Measurements from ENCODE around the gene WDFY2.

Gene WDFY2

DNA sequence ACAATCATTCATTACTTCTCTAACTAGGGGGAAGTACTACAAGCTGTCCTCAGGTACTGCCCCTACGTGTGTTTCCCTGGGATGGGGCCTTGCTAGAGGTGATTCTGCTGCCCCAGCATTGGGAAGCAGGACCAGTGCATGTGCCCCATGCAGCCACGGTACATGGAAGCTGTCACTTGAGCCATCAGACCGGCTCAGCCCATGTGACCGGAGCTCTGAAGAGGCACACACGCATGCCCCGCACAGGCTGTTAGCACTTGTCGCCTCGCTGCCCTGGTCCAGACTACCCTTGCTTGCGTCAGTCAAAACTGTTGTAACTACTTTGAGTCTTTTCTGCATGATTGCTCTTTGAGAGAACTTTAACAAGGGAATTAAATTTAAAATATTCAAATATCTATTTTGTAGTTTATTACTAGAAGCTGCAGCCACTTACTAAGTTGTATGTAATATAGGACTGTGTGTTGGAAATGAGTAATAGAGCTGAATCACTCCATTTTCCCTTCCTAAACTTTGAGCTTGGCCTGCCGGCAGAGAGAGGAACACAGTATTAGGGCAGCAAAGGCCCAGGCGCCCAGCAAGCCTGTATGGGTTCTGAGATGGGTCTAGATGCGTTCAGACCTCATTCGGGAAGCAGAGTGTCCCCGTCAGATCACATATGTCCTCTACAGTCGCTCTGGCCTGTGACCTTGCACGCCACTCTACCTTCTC is 177.5 kb downstream of the WDFY2 start:
- Histone ChIP-seq H3K36me3 (ENCODE audit: control insufficient read depth in 2 of 2, insufficient read depth in 2 of 2, low read length in 2 of 2) (peaks cover 9 to 17% of the 10 kb centered on the region in 2 donors), H3K4me3 (ENCODE audit: low read length in 2 of 2) (no peak overlapping the region), H3K9me3 (ENCODE audit: control insufficient read depth in 2 of 2, low read length in 2 of 2) (no peaks in the 10 kb centered on the region), H3K9ac (ENCODE audit: low read length in 2 of 2) (no peak overlapping the region), H3K27me3 (ENCODE audit: control insufficient read depth in 1 of 2, insufficient read depth in 2 of 2, low read length in 2 of 2) (no peaks in the 10 kb centered on the region), H3K27ac (ENCODE audit: low read length) (no peak overlapping the region), H3K4me1 (ENCODE audit: control insufficient read depth, insufficient read depth, low read length) (peaks cover 14% of the 10 kb centered on the region)

DNA sequence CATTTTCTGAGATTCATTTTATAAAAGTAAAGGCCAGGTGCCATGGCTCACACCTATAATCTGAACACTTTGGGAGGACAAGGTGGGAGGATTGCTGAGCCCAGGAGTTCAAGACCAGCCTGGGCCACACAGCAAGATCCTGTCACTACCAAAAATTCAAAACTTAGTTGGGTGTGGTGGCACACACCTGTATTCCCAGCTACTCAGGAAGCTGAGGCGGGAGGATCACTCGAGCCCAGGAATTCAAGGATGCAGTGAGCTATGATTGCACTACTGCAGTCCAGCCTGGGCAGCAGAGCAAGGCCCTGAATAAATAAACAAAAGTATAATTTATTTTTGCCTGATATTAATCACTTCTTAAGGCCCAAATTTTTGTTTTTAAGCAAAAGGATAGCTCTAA is 179.2 kb downstream of the WDFY2 start:
- no peak overlapping the region for H3K4me3 ChIP-seq (ENCODE audit: low read length in 2 of 2)
- H3K9me3 ChIP-seq (ENCODE audit: control insufficient read depth in 2 of 2, low read length in 2 of 2): no peaks in the 10 kb centered on the region
- H3K27ac ChIP-seq (ENCODE audit: low read length): no peak overlapping the region
- H3K27me3 ChIP-seq (ENCODE audit: control insufficient read depth in 1 of 2, insufficient read depth in 2 of 2, low read length in 2 of 2): no peaks in the 10 kb centered on the region
- peaks cover 9 to 12% of the 10 kb centered on the region in 2 donors for H3K36me3 ChIP-seq (ENCODE audit: control insufficient read depth in 2 of 2, insufficient read depth in 2 of 2, low read length in 2 of 2)
- H3K4me1 ChIP-seq (ENCODE audit: control insufficient read depth, insufficient read depth, low read length): peaks cover 14% of the 10 kb centered on the region
- no peak overlapping the region for H3K9ac ChIP-seq (ENCODE audit: low read length in 2 of 2)

DNA sequence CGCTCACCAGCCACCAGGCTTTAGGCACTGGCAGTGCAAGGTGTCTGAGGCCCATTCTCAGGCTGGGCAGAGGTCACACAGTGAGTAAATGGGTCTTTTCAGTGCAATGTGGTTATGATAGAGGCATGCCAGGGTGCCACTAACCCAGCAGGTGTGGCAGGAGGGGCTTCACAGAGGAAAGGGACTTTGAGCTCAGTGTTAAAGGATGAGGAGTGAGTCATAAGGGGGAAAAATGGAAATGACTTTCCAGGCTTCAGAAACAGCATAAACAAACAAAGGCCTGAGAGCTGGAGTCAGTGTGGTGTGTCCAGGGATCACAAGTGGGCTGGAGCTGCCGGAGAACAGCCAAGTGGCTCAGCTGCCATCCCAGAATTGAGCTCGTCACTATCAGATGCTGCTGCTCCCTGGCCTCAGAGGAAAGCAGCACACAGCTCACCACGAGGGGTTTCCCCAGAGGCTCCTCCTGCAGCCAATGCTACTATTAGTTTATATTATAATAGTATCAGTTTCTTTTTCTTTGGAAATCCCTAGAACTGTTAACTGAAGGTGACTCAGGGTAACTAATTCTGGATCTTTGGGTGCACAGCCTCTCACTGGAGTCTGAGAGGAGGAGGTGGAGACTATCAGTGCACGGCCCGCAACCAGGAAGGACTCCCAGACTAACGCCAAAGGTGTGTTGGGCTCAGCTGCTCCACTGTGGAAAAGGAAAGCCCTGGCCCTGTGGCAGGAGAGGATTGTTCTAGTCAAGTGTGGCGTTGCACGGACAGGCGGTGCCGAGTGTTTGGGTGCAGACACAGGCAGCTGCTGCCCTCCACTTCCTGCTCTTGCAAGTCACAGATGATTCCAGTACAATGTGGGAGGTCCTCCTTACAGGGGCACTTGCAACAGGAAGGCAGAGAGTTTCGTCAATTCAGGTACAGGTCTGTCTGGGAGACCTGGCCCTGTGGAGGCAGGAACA is 180.2 kb downstream of the WDFY2 start:
- peaks cover 7 to 15% of the 10 kb centered on the region in 2 donors for H3K36me3 ChIP-seq (ENCODE audit: control insufficient read depth in 2 of 2, insufficient read depth in 2 of 2, low read length in 2 of 2)
- H3K9me3 ChIP-seq (ENCODE audit: control insufficient read depth in 2 of 2, low read length in 2 of 2): no peaks in the 10 kb centered on the region
- H3K4me1 ChIP-seq (ENCODE audit: control insufficient read depth, insufficient read depth, low read length): peaks cover 16% of the 10 kb centered on the region
- H3K9ac ChIP-seq (ENCODE audit: low read length in 2 of 2): no peak overlapping the region
- no peaks in the 10 kb centered on the region for H3K27me3 ChIP-seq (ENCODE audit: control insufficient read depth in 1 of 2, insufficient read depth in 2 of 2, low read length in 2 of 2)
- H3K4me3 ChIP-seq (ENCODE audit: low read length in 2 of 2): peak overlapping the region in 1 of 2 donors; percentile 35
- peak overlapping the region; percentile 69 for H3K27ac ChIP-seq (ENCODE audit: low read length)

DNA sequence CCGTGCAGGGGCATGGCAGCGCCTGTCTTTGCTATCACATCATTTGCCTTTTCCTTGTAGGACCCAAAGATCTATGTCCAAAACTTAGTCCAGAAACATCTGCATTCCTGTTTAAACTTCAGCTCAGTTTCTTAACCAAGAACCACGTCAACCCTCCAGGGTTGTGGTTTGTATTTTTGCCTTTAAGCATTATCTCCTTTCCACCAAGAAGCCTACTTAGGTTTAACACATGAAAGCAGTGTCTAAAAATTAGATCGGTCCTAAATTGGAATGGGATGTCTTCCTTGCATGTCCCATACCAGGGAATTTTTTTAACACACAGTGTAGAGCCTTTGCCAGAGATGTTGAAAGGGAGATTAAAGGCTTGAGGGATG is 180.9 kb downstream of the WDFY2 start:
- Histone ChIP-seq H3K4me3 (ENCODE audit: low read length in 2 of 2) (peak overlapping the region in 1 of 2 donors; percentile 35), H3K9me3 (ENCODE audit: control insufficient read depth in 2 of 2, low read length in 2 of 2) (no peaks in the 10 kb centered on the region), H3K27me3 (ENCODE audit: control insufficient read depth in 1 of 2, insufficient read depth in 2 of 2, low read length in 2 of 2) (no peaks in the 10 kb centered on the region), H3K36me3 (ENCODE audit: control insufficient read depth in 2 of 2, insufficient read depth in 2 of 2, low read length in 2 of 2) (peaks cover 6 to 15% of the 10 kb centered on the region in 2 donors), H3K9ac (ENCODE audit: low read length in 2 of 2) (no peak overlapping the region), H3K27ac (ENCODE audit: low read length) (peak overlapping the region; percentile 69), H3K4me1 (ENCODE audit: control insufficient read depth, insufficient read depth, low read length) (peaks cover 16% of the 10 kb centered on the region)

DNA sequence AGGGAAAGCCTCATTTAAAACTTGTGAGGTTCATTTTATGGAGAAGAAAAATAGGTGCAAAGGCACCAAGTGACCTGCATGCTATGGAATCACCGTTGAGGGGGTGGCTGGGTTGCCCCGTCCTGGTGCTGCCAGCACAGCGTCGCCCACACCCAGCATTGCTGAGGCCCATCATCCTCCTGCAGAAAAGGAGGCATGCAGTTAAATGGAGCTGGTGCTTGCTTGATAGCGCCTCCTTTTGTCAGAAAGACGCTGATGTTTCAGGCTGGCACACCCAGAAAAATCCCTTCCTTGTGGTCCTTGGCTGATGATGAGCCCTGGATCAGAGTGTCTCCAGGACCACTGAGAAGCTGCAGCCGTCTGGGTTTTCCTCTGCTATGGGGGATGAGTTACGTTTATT is 182.8 kb downstream of the WDFY2 start:
- Histone ChIP-seq H3K4me1 (ENCODE audit: control insufficient read depth, insufficient read depth, low read length) (peaks cover 16% of the 10 kb centered on the region), H3K27ac (ENCODE audit: low read length) (no peak overlapping the region)

DNA sequence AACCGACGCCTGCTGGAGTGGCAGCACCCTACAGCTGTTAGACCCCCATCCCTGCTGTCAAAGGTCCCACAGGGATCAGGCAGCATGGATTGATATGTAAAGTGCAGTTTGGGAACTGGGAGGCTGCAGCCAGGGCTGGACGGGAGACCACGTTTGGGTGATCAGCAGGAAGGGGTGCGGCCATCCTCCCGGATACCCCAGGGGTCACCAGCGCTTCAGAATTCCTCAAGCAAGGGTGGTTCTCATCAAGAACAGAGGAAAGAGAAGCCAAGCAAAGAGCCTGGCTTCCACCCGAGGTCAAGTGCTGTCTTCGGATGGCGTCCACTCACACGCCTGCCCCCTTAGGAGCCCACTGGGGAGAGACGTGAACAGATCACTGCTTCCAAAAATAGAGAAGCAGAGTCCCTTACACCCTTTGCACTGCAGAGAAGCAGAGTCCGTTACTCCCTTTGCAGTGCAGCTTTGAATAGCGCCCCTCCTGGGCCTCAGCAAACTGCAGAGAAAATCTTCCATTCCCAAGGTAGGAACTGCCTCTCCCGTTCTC is 184.2 kb downstream of the WDFY2 start:
- H3K36me3 ChIP-seq (ENCODE audit: control insufficient read depth in 2 of 2, insufficient read depth in 2 of 2, low read length in 2 of 2): peaks cover 6 to 18% of the 10 kb centered on the region in 2 donors
- no peaks in the 10 kb centered on the region for H3K9me3 ChIP-seq (ENCODE audit: control insufficient read depth in 2 of 2, low read length in 2 of 2)
- peaks cover 16% of the 10 kb centered on the region for H3K4me1 ChIP-seq (ENCODE audit: control insufficient read depth, insufficient read depth, low read length)
- no peaks in the 10 kb centered on the region for H3K27me3 ChIP-seq (ENCODE audit: control insufficient read depth in 1 of 2, insufficient read depth in 2 of 2, low read length in 2 of 2)
- H3K4me3 ChIP-seq (ENCODE audit: low read length in 2 of 2): no peak overlapping the region
- H3K9ac ChIP-seq (ENCODE audit: low read length in 2 of 2): no peak overlapping the region
- H3K27ac ChIP-seq (ENCODE audit: low read length): no peak overlapping the region

More for the DNA sequence above, 182.8 kb downstream of the WDFY2 start:
- H3K4me3 ChIP-seq (ENCODE audit: low read length in 2 of 2): no peak overlapping the region
- no peaks in the 10 kb centered on the region for H3K27me3 ChIP-seq (ENCODE audit: control insufficient read depth in 1 of 2, insufficient read depth in 2 of 2, low read length in 2 of 2)
- no peak overlapping the region for H3K9ac ChIP-seq (ENCODE audit: low read length in 2 of 2)
- H3K36me3 ChIP-seq (ENCODE audit: control insufficient read depth in 2 of 2, insufficient read depth in 2 of 2, low read length in 2 of 2): peaks cover 4 to 18% of the 10 kb centered on the region in 2 donors
- H3K9me3 ChIP-seq (ENCODE audit: control insufficient read depth in 2 of 2, low read length in 2 of 2): no peaks in the 10 kb centered on the region

DNA sequence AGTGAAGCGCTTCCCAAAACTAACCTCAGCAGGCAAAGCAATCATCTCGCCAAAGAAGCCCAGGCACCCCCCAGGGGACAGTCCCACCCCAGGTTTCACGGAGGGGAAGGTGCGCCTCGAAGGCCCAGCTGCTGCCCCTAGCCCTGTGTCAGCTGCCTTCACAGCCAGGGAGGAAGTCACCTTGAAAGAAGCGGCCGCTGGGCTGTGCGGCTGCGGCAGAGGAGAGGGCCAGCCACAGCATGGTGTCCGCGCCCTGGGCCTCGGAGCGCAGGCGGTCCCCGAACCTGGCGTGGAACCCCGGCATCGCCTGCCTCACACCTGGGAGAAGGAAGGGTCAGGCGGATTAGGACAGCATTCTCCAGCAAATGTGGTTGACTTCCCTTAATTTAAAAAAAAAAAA is 184.7 kb downstream of the WDFY2 start:
- peak overlapping the region; percentile 37 for H3K27ac ChIP-seq (ENCODE audit: low read length)
- H3K36me3 ChIP-seq (ENCODE audit: control insufficient read depth in 2 of 2, insufficient read depth in 2 of 2, low read length in 2 of 2): peaks cover 9 to 18% of the 10 kb centered on the region in 2 donors
- no peak overlapping the region for H3K4me3 ChIP-seq (ENCODE audit: low read length in 2 of 2)
- peaks cover 15% of the 10 kb centered on the region for H3K4me1 ChIP-seq (ENCODE audit: control insufficient read depth, insufficient read depth, low read length)
- no peaks in the 10 kb centered on the region for H3K27me3 ChIP-seq (ENCODE audit: control insufficient read depth in 1 of 2, insufficient read depth in 2 of 2, low read length in 2 of 2)
- no peaks in the 10 kb centered on the region for H3K9me3 ChIP-seq (ENCODE audit: control insufficient read depth in 2 of 2, low read length in 2 of 2)
- no peak overlapping the region for H3K9ac ChIP-seq (ENCODE audit: low read length in 2 of 2)

DNA sequence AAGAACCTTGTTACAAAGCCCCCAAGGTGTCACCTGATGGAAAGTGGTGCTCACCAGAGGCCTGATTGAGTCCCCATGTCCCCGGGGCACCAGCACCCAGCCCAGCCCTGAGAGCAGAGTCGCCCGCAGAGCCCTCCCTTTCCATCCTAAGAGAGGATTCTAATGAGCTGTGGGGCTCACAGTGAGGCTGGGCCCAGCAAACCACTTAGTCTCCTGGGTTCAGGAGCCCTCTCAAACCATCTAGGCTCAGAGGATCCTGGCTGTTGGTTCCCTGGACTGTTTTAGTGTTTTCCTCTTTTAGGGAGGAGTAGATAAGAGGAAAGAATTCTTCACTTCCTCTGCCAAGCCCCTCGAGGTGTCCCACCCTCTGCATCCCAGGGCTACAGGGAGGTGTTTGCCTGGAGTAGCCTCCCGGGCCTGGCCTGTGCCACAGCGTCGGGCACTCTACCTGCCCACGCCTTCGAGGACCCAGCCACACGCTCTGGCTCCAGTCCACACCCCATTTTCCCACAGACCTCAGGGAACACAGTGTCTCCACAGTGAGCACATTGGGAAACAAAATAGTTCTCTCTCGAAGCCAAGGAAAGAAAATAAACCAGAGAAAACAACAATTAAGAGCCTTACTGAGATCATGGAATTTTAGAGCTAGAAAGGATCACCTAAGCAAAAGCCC is 185.3 kb downstream of the WDFY2 start:
- Histone ChIP-seq H3K9me3 (ENCODE audit: control insufficient read depth in 2 of 2, low read length in 2 of 2) (no peaks in the 10 kb centered on the region), H3K27ac (ENCODE audit: low read length) (peak overlapping the region; percentile 70), H3K36me3 (ENCODE audit: control insufficient read depth in 2 of 2, insufficient read depth in 2 of 2, low read length in 2 of 2) (peaks cover 9 to 18% of the 10 kb centered on the region in 2 donors), H3K4me1 (ENCODE audit: control insufficient read depth, insufficient read depth, low read length) (peaks cover 9% of the 10 kb centered on the region), H3K27me3 (ENCODE audit: control insufficient read depth in 1 of 2, insufficient read depth in 2 of 2, low read length in 2 of 2) (no peaks in the 10 kb centered on the region), H3K9ac (ENCODE audit: low read length in 2 of 2) (no peak overlapping the region), H3K4me3 (ENCODE audit: low read length in 2 of 2) (no peak overlapping the region)

DNA sequence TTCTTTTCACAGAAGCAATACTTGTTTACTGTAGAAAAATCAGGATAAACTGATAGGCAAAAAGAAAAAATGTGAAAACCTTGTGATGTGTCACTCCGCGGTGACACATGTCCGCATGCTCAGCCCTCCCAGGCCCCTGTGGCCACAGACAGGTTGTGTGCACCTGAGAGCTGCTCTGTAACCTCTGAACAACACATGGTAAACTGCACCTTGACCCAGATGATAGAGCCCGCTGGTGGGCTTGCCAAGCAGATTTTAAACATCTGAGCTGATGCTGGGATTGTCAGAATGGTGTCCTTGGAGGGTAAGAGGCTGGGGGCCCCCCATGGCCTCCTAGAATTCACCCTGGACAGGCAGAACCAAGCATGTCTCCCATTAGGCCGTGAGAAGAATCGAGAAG is 185.9 kb downstream of the WDFY2 start:
- Histone ChIP-seq H3K4me3 (ENCODE audit: low read length in 2 of 2) (no peak overlapping the region), H3K36me3 (ENCODE audit: control insufficient read depth in 2 of 2, insufficient read depth in 2 of 2, low read length in 2 of 2) (peaks cover 9 to 18% of the 10 kb centered on the region in 2 donors), H3K27me3 (ENCODE audit: control insufficient read depth in 1 of 2, insufficient read depth in 2 of 2, low read length in 2 of 2) (no peaks in the 10 kb centered on the region), H3K27ac (ENCODE audit: low read length) (peak overlapping the region; percentile 70), H3K4me1 (ENCODE audit: control insufficient read depth, insufficient read depth, low read length) (peaks cover 4% of the 10 kb centered on the region), H3K9ac (ENCODE audit: low read length in 2 of 2) (no peak overlapping the region), H3K9me3 (ENCODE audit: control insufficient read depth in 2 of 2, low read length in 2 of 2) (no peaks in the 10 kb centered on the region)

DNA sequence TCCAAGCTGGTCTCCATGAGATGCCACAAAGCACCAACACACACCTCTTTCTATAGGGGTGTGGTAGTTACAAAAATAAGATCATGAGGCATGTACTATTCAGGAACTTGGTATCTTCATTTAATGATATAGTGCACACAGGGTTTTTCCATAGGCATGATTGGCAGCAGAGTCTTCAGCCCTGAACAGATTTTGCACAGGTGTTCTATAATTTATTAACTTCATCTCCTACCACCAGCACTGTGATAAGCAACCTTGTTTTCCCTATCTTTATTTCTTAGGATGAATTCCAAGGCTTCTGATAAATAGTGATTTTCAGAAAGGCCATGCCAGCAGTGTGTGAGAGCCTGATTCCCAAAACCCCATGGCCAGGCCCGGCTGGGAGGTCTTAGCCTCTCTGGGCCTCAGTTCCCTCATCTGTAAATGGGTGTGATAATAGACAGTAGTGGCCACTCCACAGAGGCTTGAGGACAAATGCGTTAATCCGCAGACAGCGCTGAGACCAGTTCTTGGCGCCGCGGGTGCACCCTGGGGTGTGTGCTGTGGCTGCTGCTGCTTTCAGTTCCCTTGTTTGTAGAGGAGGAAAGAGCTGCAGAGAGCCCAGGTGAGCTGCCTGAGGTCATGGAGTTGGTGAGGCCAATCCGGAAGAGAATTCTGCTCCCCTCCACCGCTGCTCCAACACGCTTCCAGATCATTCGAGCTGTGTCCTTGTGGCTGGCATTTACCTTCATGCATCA is 186.6 kb downstream of the WDFY2 start:
- H3K36me3 ChIP-seq (ENCODE audit: control insufficient read depth in 2 of 2, insufficient read depth in 2 of 2, low read length in 2 of 2): peaks cover 9 to 18% of the 10 kb centered on the region in 2 donors
- peak overlapping the region; percentile 70 for H3K27ac ChIP-seq (ENCODE audit: low read length)
- H3K27me3 ChIP-seq (ENCODE audit: control insufficient read depth in 1 of 2, insufficient read depth in 2 of 2, low read length in 2 of 2): no peaks in the 10 kb centered on the region
- peaks cover 2% of the 10 kb centered on the region for H3K4me1 ChIP-seq (ENCODE audit: control insufficient read depth, insufficient read depth, low read length)
- no peak overlapping the region for H3K4me3 ChIP-seq (ENCODE audit: low read length in 2 of 2)
- H3K9ac ChIP-seq (ENCODE audit: low read length in 2 of 2): no peak overlapping the region
- H3K9me3 ChIP-seq (ENCODE audit: control insufficient read depth in 2 of 2, low read length in 2 of 2): no peaks in the 10 kb centered on the region
